RPMI8226 (cell line): ENCODE data around the gene FTL.
"Not testable (repeated sequence)": the region's sequence is repeated elsewhere in the genome, so short reads cannot be mapped to it uniquely, and the experiment has no call there.

Experiments
- DNase-seq: peaks from one replicate; pipeline ENCODE4 v3.0.0-alpha.2; 2015

Gene FTL

GRCh38 chr19:48965040-48965805, at the start of gene FTL:
TSS of gene FTL (plus strand) at chr19:48965309. CDS start at chr19:48965508, 199 bp downstream.
- peak; percentile 95 for DNase-seq

GRCh38 chr19:48915757-48916156, 49.4 kb upstream of the FTL start:
- no peak for DNase-seq

- no peak for DNase-seq
These were observed 47.0 kb upstream of the FTL start for GRCh38 chr19:48918071-48918470.

- no peak for DNase-seq
These were observed 46.3 kb upstream of the FTL start for GRCh38 chr19:48918801-48919247.

GRCh38 chr19:48919271-48919670, 45.8 kb upstream of the FTL start:
- DNase-seq = not testable (repeated sequence)

- no peak for DNase-seq
These were observed 44.2 kb upstream of the FTL start for GRCh38 chr19:48920949-48921348.

GRCh38 chr19:48921721-48922500, 43.2 kb upstream of the FTL start:
- no peak for DNase-seq

- DNase-seq = no peak
These were observed 42.3 kb upstream of the FTL start for GRCh38 chr19:48922548-48923490.

- no peak for DNase-seq
These were observed 39.8 kb upstream of the FTL start for GRCh38 chr19:48925240-48925843.

GRCh38 chr19:48925890-48926289, 39.2 kb upstream of the FTL start:
- DNase-seq = not testable (repeated sequence)

GRCh38 chr19:48926909-48927308, 38.2 kb upstream of the FTL start:
- DNase-seq = peak; percentile 50

GRCh38 chr19:48927692-48928091, 37.4 kb upstream of the FTL start:
- DNase-seq = not testable (repeated sequence)

- no peak for DNase-seq
These were observed 36.7 kb upstream of the FTL start for GRCh38 chr19:48928164-48929025.

- peak; percentile 91 for DNase-seq
These were observed 31.7 kb upstream of the FTL start, which contains the start of gene DHDH for GRCh38 chr19:48933382-48933932. TSS of gene DHDH (plus strand) at chr19:48933699. CDS start at chr19:48933722, 23 bp downstream.

GRCh38 chr19:48934837-48935236, 30.3 kb upstream of the FTL start:
- DNase-seq = no peak

- DNase-seq = no peak
These were observed 29.2 kb upstream of the FTL start for GRCh38 chr19:48935864-48936263.

GRCh38 chr19:48938256-48938655, 26.9 kb upstream of the FTL start:
- no peak for DNase-seq

GRCh38 chr19:48940902-48941301, 24.2 kb upstream of the FTL start:
- DNase-seq = no peak

- DNase-seq = no peak
These were observed 22.0 kb upstream of the FTL start for GRCh38 chr19:48943081-48943480.

- DNase-seq = no peak
These were observed 19.7 kb upstream of the FTL start for GRCh38 chr19:48945415-48945814.

- no peak for DNase-seq
These were observed 19.3 kb upstream of the FTL start for GRCh38 chr19:48945817-48946216.
